ENCODE measurements around the gene ZNF12.

GRCh38 chr7:6675807-6676405 is 30.8 kb downstream of the ZNF12 start:
- TF ChIP-seq CTCF (IDR thresholded peaks at IDR 0.05; ENCODE audit: insufficient read depth, low read length) (no peak), POLR2AphosphoS5 (IDR thresholded peaks at IDR 0.05; ENCODE audit: low read depth) (no peak), REST (IDR thresholded peaks at IDR 0.05; ENCODE audit: insufficient replicate concordance, low read depth) (no peak)

All from HL-60 (cell line).